ENCODE data around the gene SNAPC1.

DNA sequence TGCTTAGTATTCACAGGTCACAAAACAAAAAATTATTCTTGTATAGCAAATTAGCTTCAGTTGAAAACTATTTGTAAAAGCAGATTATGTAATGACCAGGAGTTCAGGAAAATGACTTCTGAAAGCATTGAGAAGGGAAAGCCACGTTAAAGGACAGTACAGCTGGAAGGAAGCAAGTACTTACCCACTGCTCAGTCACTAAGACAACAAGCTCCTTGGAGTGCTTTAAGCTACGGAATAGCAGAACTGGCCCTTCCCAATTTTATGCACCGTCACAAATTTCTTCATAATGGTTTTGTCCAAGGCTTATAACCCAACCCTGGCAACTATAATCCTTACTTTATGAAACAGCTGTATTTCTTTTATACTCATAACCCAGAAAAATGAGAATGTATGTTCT, 13.0 kb upstream of the SNAPC1 start:
- no peak for TF ChIP-seq POLR2A (IDR thresholded peaks at IDR 0.05)
- TF ChIP-seq, protein P1, sequence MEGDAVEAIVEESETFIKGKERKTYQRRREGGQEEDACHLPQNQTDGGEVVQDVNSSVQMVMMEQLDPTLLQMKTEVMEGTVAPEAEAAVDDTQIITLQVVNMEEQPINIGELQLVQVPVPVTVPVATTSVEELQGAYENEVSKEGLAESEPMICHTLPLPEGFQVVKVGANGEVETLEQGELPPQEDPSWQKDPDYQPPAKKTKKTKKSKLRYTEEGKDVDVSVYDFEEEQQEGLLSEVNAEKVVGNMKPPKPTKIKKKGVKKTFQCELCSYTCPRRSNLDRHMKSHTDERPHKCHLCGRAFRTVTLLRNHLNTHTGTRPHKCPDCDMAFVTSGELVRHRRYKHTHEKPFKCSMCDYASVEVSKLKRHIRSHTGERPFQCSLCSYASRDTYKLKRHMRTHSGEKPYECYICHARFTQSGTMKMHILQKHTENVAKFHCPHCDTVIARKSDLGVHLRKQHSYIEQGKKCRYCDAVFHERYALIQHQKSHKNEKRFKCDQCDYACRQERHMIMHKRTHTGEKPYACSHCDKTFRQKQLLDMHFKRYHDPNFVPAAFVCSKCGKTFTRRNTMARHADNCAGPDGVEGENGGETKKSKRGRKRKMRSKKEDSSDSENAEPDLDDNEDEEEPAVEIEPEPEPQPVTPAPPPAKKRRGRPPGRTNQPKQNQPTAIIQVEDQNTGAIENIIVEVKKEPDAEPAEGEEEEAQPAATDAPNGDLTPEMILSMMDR (IDR thresholded peaks at IDR 0.05) = no peak

All from esophagus squamous epithelium (tissue), 4 donors.